ENCODE data around the gene KCNE3. TPM values are rescaled to one million over a fixed set of nuclear protein-coding genes. Genes with fewer than 3 reads are reported as not detected.

The KCNE3 gene
- total and polyA plus RNA-seq, 9 of the 15 experiments (the other 6 are each of a cell fraction or from before 2014, with no cell fraction given): 1.6 to 8.7 (median 6.2) TPM

GRCh38 chr11:74459584-74459983, 7.8 kb downstream of the KCNE3 start (continued):
- TF ChIP-seq GMEB1 (CRISPR knock-in tag; IDR thresholded peaks at IDR 0.05): no peak
- TF ChIP-seq E2F6 (IDR thresholded peaks at IDR 0.05; ENCODE audit: borderline replicate concordance in 1 of 2, extremely low read depth in 1 of 2, insufficient read depth in 1 of 2, insufficient read length in 1 of 2, low read depth in 1 of 2, low read length in 1 of 2, poor library complexity in 1 of 2, severe bottlenecking in 1 of 2): no peak
- no peak for TF ChIP-seq DDX20 (tag; IDR thresholded peaks at IDR 0.05; ENCODE audit: low read depth)
- no peak for TF ChIP-seq XRCC4 (IDR thresholded peaks at IDR 0.05; ENCODE audit: extremely low read depth, insufficient read depth, insufficient read length)
- TF ChIP-seq MAFK (IDR thresholded peaks at IDR 0.05; ENCODE audit: low read length): no peak
- TF ChIP-seq IRF9 (tag; IDR thresholded peaks at IDR 0.05): no peak; the same call in 1 of the 2 replicates
- TF ChIP-seq SRSF9 (IDR thresholded peaks at IDR 0.05; ENCODE audit: borderline replicate concordance, low read depth, low read length): no peak
- no peak for TF ChIP-seq SMAD1 (IDR thresholded peaks at IDR 0.05; ENCODE audit: low read depth, low read length, partially characterized antibody)
- TF ChIP-seq HCFC1 (IDR thresholded peaks at IDR 0.05; ENCODE audit: low read depth, low read length): no peak
- no peak for TF ChIP-seq ZNF184 (CRISPR knock-in tag; IDR thresholded peaks at IDR 0.05)
- TF ChIP-seq NR1H2 (CRISPR knock-in tag; IDR thresholded peaks at IDR 0.05): no peak
- TF ChIP-seq ZFP1 (CRISPR knock-in tag; IDR thresholded peaks at IDR 0.05): no peak
- TF ChIP-seq SFPQ (IDR thresholded peaks at IDR 0.05; ENCODE audit: low read depth, low read length): no peak
- TF ChIP-seq THAP7 (CRISPR knock-in tag; IDR thresholded peaks at IDR 0.05): no peak
- TF ChIP-seq MEF2D (tag; conservative IDR thresholded peaks at IDR 0.05; ENCODE audit: low read depth): no peak
- no peak for TF ChIP-seq TCF7 (IDR thresholded peaks at IDR 0.05; ENCODE audit: borderline replicate concordance)
- TF ChIP-seq COPS2 (conservative IDR thresholded peaks at IDR 0.05): no peak
- TF ChIP-seq FOXK1 (CRISPR knock-in tag; IDR thresholded peaks at IDR 0.05; ENCODE audit: borderline replicate concordance): no peak
- no peak for TF ChIP-seq HMG20A (CRISPR knock-in tag; conservative IDR thresholded peaks at IDR 0.05)
- TF ChIP-seq POLR2AphosphoS2 (IDR thresholded peaks at IDR 0.05; ENCODE audit: low read length): no peak
- TF ChIP-seq CGGBP1 (CRISPR knock-in tag; IDR thresholded peaks at IDR 0.05): no peak
- TF ChIP-seq PHB2 (IDR thresholded peaks at IDR 0.05; ENCODE audit: low read depth): no peak
